Esophagus squamous epithelium (tissue), 5 donors: Measurements from ENCODE around the gene KREMEN1. TPM values are rescaled to one million over a fixed set of nuclear protein-coding genes. Genes with fewer than 3 reads are reported as not detected.

ENCODE experiments used
- DNase-seq: peaks from one replicate; lab custom pipeline; 2025; lab: John Stamatoyannopoulos, UW
- H3K27ac ChIP-seq, 4 donors: fragments of 200-600 bp; sonication (generic); one replicate each; pipeline ENCODE4 v1.5.1; 2016 to 2019; ENCODE audit warnings: mild to moderate bottlenecking in 1 of 4
- H3K27me3 ChIP-seq, 4 donors: fragments of 200-600 bp; sonication (generic); 1 replicate in 3 of 4; 2 replicates in 1 of 4; pipeline versions ENCODE4 v1.5.1 to v1.6.0; 2017 to 2021; ENCODE audit warnings: antibody characterized with exemption in 1 of 4
- H3K36me3 ChIP-seq, 3 donors: fragments of 200-600 bp; sonication (generic); one replicate each; pipeline ENCODE4 v1.5.1; 2016 to 2019
- H3K4me1 ChIP-seq, 3 donors: fragments of 200-600 bp; sonication (generic); one replicate each; pipeline ENCODE4 v1.5.1; 2017 to 2019
- H3K4me3 ChIP-seq, 4 donors: fragments of 200-600 bp; sonication (generic); 1 replicate in 3 of 4; 2 replicates in 1 of 4; pipeline ENCODE4 v1.5.1; 2016 to 2019; ENCODE audit warnings: mild to moderate bottlenecking in 2 of 4, moderate library complexity in 1 of 4
- H3K9me3 ChIP-seq, 3 donors: fragments of 200-600 bp; sonication (generic); one replicate each; pipeline ENCODE4 v1.5.1; 2016 to 2019
- POLR2A ChIP-seq, 4 donors: fragments of 450-650 bp; IDR thresholded peaks; one replicate each; pipeline ENCODE4 v1.6.1; 2017; ENCODE audit warnings: antibody characterized with exemption in 4 of 4, mild to moderate bottlenecking in 4 of 4, moderate library complexity in 3 of 4
- WGBS, 2 donors: methylation state at CpG; one replicate each; pipeline ENCODE4 v1.1.5; 2018; 5-methylcytosine and 5-hydroxymethylcytosine counted together
- intact Hi-C: fragments of 100-400 bp; cut with DNase I; formaldehyde crosslinking; loops from one replicate; pipeline ENCODE4 v1.15.0; 2022
- total RNA-seq, 4 donors: library from RNA; depleted of rRNA; stranded (reverse); fragments of >200 nt; gene quantifications; one replicate each; pipeline ENCODE4 v1.1.0, GENCODE V29; 2016
- TF ChIP-seq, protein P1 (sequence below), 6 experiments: fragments of 450-650 bp in 4 of 6; fragments of 200-600 bp in 2 of 6; sonication (generic) in 2 of 6; IDR thresholded peaks; one replicate each; pipeline ENCODE4 v1.5.1; 2016 to 2019; ENCODE audit warnings: antibody characterized with exemption in 6 of 6, mild to moderate bottlenecking in 4 of 6, moderate library complexity in 4 of 6
- donor health status: DM: yes; HTN: yes; CAD: no.

KREMEN1 gene
- total RNA-seq, 4 donors from 2014 or later: 34.3 to 64.8 (median 47.7) TPM

DNA sequence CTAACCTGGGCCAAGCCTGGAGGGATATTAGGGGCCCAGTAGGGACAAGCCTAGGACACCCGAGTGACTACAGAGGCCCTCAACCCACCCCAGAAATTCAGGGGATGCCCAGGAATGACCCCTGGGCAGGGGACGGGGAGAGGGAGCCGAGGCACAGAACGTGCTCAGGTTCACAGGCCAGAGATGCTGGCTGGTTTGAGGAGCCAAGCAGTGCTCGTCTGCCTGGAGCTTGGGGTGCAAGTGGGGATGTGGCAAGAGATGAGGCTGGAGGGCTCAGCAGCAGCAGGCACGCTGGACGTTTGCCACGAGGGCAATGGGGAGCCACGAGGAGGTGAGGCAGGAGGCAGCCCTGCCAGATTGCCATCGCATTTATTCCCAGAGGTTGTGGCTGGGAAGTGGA lies 98.9 kb downstream of the KREMEN1 start:
- intact Hi-C loops: no loop called here
- H3K27ac ChIP-seq: no peak overlapping the region
- no peaks in the 10 kb centered on the region for H3K36me3 ChIP-seq
- TF ChIP-seq POLR2A (IDR thresholded peaks at IDR 0.05): no peak
- TF ChIP-seq, protein P1, sequence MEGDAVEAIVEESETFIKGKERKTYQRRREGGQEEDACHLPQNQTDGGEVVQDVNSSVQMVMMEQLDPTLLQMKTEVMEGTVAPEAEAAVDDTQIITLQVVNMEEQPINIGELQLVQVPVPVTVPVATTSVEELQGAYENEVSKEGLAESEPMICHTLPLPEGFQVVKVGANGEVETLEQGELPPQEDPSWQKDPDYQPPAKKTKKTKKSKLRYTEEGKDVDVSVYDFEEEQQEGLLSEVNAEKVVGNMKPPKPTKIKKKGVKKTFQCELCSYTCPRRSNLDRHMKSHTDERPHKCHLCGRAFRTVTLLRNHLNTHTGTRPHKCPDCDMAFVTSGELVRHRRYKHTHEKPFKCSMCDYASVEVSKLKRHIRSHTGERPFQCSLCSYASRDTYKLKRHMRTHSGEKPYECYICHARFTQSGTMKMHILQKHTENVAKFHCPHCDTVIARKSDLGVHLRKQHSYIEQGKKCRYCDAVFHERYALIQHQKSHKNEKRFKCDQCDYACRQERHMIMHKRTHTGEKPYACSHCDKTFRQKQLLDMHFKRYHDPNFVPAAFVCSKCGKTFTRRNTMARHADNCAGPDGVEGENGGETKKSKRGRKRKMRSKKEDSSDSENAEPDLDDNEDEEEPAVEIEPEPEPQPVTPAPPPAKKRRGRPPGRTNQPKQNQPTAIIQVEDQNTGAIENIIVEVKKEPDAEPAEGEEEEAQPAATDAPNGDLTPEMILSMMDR (IDR thresholded peaks at IDR 0.05): no peak
- H3K27me3 ChIP-seq: no peaks in the 10 kb centered on the region
- no peak for DNase-seq
- H3K9me3 ChIP-seq: peaks cover 0 to 23% (median 11%) of the 10 kb centered on the region in 3 donors
- 65 to 86% methylated on average over 8 of the region's 10 CpGs for WGBS, 2 donors
- H3K4me3 ChIP-seq: no peak overlapping the region
- no peaks in the 10 kb centered on the region for H3K4me1 ChIP-seq

DNA sequence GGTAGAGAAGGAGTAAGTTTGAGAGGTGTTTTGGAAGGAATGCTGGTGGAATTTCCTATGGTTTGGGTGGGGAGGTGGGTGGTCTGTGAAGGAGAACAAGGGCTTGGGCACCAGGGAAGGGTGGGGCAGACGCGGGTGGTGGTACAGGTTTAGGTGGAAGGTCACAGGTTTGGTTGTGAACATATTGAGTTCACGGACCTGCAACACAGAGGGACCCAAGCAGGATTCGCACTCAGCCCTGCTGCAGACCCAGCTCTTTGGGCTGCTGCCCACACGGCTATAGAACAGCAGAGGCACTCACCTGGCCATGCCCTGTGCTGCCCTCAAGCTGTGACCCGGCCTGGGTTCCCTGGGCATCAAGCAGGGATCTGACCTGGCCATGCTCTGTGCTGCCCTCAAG lies 99.4 kb downstream of the KREMEN1 start:
- Histone ChIP-seq H3K4me3 (no peak overlapping the region), H3K36me3 (no peaks in the 10 kb centered on the region), H3K9me3 (peaks cover 0 to 23% (median 11%) of the 10 kb centered on the region in 3 donors), H3K4me1 (no peaks in the 10 kb centered on the region), H3K27me3 (no peaks in the 10 kb centered on the region), H3K27ac (no peak overlapping the region)
- DNase-seq: no peak
- intact Hi-C loops: no loop called here
- WGBS, 2 donors: 85 to 90% methylated on average over 5 of the region's 6 CpGs
- TF ChIP-seq POLR2A (IDR thresholded peaks at IDR 0.05): no peak
- TF ChIP-seq, protein P1 (IDR thresholded peaks at IDR 0.05): no peak

DNA sequence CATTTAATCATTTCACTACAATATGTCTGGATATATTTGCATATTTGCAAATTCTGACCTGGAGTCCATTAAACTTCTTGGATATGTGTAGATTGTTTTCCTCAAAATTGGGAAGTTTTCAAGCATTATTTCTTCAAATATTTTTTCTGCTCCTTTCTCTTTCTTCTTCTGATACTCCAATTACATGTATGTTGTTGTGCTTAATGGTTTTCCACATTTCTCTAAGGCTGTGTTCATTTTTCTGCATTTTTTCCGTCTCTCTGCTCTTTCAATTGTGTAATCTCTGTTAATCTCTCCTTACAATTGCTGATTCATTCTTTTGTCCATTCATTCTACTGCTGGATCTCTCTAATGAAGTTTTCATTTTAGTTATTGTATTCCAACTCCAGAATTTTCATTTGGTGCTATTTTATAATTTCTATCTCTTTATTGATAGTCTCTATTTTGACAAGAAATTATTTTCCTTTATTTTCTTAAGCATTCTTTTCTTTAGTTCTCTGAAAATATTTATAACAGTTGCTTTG lies 102.5 kb downstream of the KREMEN1 start:
- TF ChIP-seq POLR2A (IDR thresholded peaks at IDR 0.05): no peak
- TF ChIP-seq, protein P1 (IDR thresholded peaks at IDR 0.05): no peak
- DNase-seq: no peak
- intact Hi-C loops: no loop called here
- Histone ChIP-seq H3K27ac (no peak overlapping the region), H3K4me3 (no peak overlapping the region), H3K4me1 (no peaks in the 10 kb centered on the region), H3K9me3 (peaks cover 0 to 23% (median 11%) of the 10 kb centered on the region in 3 donors), H3K27me3 (no peaks in the 10 kb centered on the region), H3K36me3 (no peaks in the 10 kb centered on the region)
- WGBS, 2 donors: 47 to 53% methylated on average over 1 of the region's 1 CpG

DNA sequence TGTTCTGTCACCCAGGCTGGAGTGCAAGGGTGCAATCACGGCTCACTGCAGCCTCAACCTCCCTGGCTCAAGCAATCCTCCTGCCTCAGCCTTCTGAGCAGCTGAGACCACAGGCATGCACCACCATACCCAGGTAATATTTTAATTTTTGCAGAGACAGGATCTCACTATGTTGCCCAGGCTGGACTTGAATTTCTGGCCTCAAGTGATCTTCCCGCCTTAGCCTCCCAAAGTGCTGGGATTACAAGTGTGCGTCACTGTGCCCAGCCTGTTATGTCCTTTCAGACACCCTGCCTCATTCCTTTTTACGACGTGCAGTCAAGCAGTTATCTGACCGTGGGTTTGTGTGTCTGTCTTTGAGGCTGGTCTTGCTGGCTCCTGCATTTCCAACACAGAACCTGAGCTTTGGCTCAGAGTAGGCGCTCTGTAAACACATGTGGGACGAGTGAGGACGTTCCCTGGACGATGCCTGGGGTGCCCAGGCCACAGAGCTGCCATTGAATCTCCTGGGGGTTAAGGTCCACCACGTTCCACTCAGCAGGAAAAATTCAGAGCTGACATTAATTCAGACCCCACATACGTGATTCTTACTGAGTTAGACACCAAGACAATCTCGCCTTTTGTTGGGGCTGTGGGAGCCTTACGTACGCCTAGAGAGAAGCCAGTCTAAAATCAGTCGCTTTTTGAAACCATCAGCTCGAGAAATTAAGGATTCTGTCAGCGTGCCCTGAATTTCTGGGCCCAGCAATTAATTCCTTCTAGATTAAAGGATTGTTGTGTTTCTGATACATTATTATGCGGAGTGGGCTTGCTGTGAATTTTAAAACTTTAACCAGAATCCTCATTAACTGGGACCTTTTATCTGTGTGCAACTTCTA lies 111.4 kb downstream of the KREMEN1 start:
- intact Hi-C loops: no loop called here
- Histone ChIP-seq H3K4me1 (no peaks in the 10 kb centered on the region), H3K27me3 (no peaks in the 10 kb centered on the region), H3K9me3 (no peaks in the 10 kb centered on the region), H3K27ac (no peak overlapping the region), H3K4me3 (no peak overlapping the region), H3K36me3 (no peaks in the 10 kb centered on the region)
- no peak for DNase-seq
- TF ChIP-seq, protein P1 (IDR thresholded peaks at IDR 0.05): no peak
- TF ChIP-seq POLR2A (IDR thresholded peaks at IDR 0.05): no peak
- WGBS, 2 donors: 89 to 91% methylated on average over 16 to 18 of the region's 19 CpGs

DNA sequence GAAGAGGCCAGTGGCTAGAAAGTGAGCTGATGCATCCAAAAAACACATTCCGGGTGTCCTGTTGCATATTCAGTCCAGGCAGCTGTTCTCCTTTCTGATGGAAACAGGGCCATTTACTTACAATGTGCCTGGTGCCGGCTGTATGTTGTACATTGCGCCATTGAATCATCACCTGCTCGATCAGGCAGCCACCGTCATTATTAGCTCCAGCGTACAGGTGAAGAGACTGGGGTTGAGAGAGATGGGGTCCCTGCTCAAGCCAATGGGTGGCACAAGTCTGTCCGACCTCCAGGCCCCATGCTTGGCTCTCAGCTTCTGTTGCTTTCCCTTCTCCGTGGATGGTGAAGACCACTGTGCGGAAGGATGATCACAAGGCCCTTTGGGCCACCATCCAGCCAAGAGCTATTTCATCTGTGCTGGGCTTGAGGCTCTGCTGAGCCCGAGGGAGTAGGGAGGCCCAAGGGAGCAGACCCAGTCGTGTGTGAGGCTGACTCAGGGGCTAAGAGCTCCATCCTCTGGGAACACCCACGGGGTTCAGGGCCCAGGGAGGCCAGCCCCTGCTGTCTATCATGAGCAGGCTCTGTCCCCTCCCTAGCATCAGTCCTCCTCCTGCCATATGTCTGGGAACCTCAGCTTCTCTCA lies 112.1 kb downstream of the KREMEN1 start:
- no peaks in the 10 kb centered on the region for H3K4me1 ChIP-seq
- DNase-seq: no peak
- intact Hi-C loops: no loop called here
- no peaks in the 10 kb centered on the region for H3K9me3 ChIP-seq
- WGBS, 2 donors: 84 to 91% methylated on average over 5 to 8 of the region's 12 CpGs
- TF ChIP-seq, protein P1 (IDR thresholded peaks at IDR 0.05): no peak
- no peak for TF ChIP-seq POLR2A (IDR thresholded peaks at IDR 0.05)
- H3K4me3 ChIP-seq: no peak overlapping the region
- H3K27ac ChIP-seq: no peak overlapping the region
- peaks cover 0 to 2% (median 0%) of the 10 kb centered on the region in 4 donors for H3K27me3 ChIP-seq
- no peaks in the 10 kb centered on the region for H3K36me3 ChIP-seq
